Muscle of leg (tissue), 11 donors: ENCODE measurements around the gene ITGA3. TPM values are rescaled to one million over a fixed set of nuclear protein-coding genes. Genes with fewer than 3 reads are reported as not detected.
A peak's percentile ranks its signal among the peaks of the same experiment; 100 is the strongest.

Experiments used
- DNase-seq: peaks from one replicate; pipeline ENCODE4 v3.0.0; 2013
- H3K27ac ChIP-seq: one replicate; pipeline ENCODE4 v1.5.1; 2013; ENCODE audit warnings: mild to moderate bottlenecking, low read length, control low read depth
- H3K27me3 ChIP-seq: one replicate; pipeline ENCODE4 v1.6.1; 2013; ENCODE audit warnings: low read length; ENCODE audit not compliant: control insufficient read depth, insufficient read depth
- H3K36me3 ChIP-seq: one replicate; pipeline ENCODE4 v1.6.1; 2013; ENCODE audit warnings: low read length; ENCODE audit not compliant: control insufficient read depth, insufficient read depth
- H3K4me1 ChIP-seq: one replicate; pipeline ENCODE4 v1.6.1; 2013; ENCODE audit warnings: low read length; ENCODE audit not compliant: control insufficient read depth, insufficient read depth
- H3K4me3 ChIP-seq: one replicate; pipeline ENCODE4 v1.5.1; 2013; ENCODE audit warnings: low read length, control low read depth
- H3K9me3 ChIP-seq: replicated peaks from 2 replicates; pipeline ENCODE4 v1.6.1; 2013; ENCODE audit warnings: low read depth, low read length; ENCODE audit not compliant: control insufficient read depth
- WGBS: methylation state at CpG from one replicate; pipeline ENCODE4 v1.1.5; 2013; ENCODE audit warnings: missing lambda C conversion rate; ENCODE audit not compliant: insufficient coverage; 5-methylcytosine and 5-hydroxymethylcytosine counted together
- polyA plus RNA-seq, 8 donors: library from polyadenylated mRNA; unstranded; fragments of 120-200 nt; gene quantifications; one replicate each; pipeline versions ENCODE4 v1.2.1 to v1.2.3, GENCODE V29; 2013; ENCODE audit warnings: inconsistent platforms in 1 of 8, low replicate concordance in 1 of 8; ENCODE audit not compliant: insufficient read length in 8 of 8, insufficient read depth in 1 of 8
- total RNA-seq: library from RNA; stranded (reverse); fragments of 120-200 nt; gene quantifications from one replicate; pipeline ENCODE4 v1.2.4, GENCODE V29; 2013

Gene ITGA3
- total and polyA plus RNA-seq, 9 donors = 14.8 to 31.8 (median 24.8) TPM

DNA sequence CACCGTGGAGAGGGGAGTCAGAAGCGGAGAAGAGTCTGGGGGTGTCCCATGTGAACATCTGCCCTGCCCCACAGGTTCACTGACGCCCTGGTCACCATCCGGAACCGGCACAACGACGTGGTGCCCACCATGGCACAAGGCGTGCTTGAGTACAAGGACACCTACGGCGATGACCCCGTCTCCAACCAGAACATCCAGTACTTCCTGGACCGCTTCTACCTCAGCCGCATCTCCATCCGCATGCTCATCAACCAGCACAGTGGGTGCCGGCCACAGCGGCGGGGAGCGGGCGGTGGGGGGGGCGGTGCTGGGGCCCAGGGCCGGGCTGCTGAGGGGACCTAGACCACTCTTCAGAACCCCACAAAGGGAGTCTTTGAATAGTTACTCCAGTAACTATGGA, 49.9 kb downstream of the ITGA3 start:
- H3K4me3 ChIP-seq = no peak overlapping the region
- no peaks in the 10 kb centered on the region for H3K27me3 ChIP-seq
- H3K27ac ChIP-seq = no peak overlapping the region
- H3K36me3 ChIP-seq = peaks cover 67% of the 10 kb centered on the region
- DNase-seq = no peak
- 91% methylated on average over 14 of the region's 21 CpGs for WGBS
- peaks cover 35% of the 10 kb centered on the region for H3K4me1 ChIP-seq
- no peaks in the 10 kb centered on the region for H3K9me3 ChIP-seq

DNA sequence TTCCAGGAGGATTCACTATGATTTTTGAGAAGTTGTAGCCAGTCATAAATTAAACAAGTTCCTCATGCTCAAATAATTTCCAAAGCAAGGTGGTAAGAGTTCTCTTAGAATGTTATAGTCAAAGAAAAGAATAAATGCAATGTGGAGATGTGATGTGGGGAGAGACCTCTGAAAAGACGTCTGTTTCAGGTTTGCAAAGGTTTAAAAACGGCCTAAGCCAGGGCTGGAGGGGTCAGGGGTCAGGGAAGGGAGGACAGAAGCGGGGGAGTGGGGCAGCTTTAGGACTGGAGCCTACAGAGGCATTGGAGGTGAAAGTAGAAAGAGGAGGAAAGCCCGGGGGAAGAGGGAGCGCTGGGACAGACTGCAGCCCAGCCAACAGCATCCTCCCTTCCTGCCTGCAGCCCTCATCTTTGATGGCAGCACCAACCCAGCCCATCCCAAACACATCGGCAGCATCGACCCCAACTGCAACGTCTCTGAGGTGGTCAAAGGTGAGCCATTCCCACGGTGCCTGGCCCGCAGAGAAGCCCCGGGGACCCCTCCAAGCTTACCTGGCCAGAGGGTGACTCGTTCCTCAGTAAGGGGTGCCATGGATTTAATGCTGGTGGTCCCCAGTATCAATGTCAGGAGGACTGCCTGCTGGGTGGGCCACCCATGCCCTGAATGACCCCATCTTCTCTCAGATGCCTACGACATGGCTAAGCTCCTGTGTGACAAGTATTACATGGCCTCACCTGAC, 50.7 kb downstream of the ITGA3 start:
- H3K36me3 ChIP-seq = peaks cover 66% of the 10 kb centered on the region
- no peaks in the 10 kb centered on the region for H3K9me3 ChIP-seq
- no peak overlapping the region for H3K4me3 ChIP-seq
- H3K27me3 ChIP-seq = no peaks in the 10 kb centered on the region
- H3K27ac ChIP-seq = no peak overlapping the region
- no peak for DNase-seq
- H3K4me1 ChIP-seq = peaks cover 35% of the 10 kb centered on the region
- 52% methylated on average over 7 of the region's 13 CpGs for WGBS

DNA sequence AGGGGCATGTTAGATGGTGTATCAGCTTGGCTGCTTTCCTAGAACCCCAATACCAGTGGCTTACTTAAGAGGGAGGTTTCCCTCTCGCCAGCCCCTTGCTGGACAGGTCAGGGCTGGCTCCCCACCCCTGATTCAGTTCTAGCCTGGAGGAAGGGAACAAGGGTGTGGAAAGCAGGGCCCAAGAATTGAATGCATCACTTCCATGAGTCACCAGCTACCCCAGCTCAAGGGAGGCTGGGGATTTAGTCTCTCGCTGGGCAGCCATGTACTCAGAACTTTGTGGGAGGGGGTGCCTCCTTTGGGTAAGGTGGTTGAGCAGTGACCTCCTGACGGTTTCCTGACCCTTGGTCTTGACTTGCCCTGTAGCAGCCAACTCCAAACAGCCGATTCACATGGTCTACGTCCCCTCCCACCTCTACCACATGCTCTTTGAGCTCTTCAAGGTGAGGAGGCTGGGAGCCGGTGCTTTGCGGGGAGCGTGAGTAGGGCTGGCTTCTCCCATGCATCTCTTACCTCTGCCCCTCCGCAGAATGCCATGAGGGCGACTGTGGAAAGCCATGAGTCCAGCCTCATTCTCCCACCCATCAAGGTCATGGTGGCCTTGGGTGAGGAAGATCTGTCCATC, 52.0 kb downstream of the ITGA3 start:
- 76% methylated on average over 3 of the region's 10 CpGs for WGBS
- Histone ChIP-seq H3K4me1 (peaks cover 35% of the 10 kb centered on the region), H3K4me3 (no peak overlapping the region), H3K27ac (no peak overlapping the region), H3K27me3 (no peaks in the 10 kb centered on the region), H3K9me3 (no peaks in the 10 kb centered on the region), H3K36me3 (peaks cover 64% of the 10 kb centered on the region)
- no peak for DNase-seq

DNA sequence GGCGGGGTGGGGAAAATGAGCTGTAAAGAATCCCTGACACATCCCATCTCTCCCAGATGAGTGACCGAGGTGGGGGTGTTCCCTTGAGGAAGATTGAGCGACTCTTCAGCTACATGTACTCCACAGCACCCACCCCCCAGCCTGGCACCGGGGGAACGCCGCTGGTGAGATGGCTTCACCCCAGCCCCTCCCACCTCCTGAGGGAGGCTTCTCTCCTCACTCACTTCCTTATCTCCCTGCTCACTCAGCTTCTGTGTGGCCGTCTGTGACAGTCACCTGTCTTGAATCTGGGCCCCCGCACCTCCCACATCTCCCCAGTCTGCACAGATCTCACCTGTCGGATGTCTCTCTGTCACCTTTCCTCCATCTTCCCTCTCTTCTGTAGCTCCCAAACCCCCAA, 52.6 kb downstream of the ITGA3 start:
- no peak for DNase-seq
- Histone ChIP-seq H3K36me3 (peaks cover 59% of the 10 kb centered on the region), H3K27ac (no peak overlapping the region), H3K4me1 (peaks cover 31% of the 10 kb centered on the region), H3K4me3 (no peak overlapping the region), H3K27me3 (no peaks in the 10 kb centered on the region), H3K9me3 (no peaks in the 10 kb centered on the region)
- WGBS = 75% methylated on average over 6 of the region's 9 CpGs

DNA sequence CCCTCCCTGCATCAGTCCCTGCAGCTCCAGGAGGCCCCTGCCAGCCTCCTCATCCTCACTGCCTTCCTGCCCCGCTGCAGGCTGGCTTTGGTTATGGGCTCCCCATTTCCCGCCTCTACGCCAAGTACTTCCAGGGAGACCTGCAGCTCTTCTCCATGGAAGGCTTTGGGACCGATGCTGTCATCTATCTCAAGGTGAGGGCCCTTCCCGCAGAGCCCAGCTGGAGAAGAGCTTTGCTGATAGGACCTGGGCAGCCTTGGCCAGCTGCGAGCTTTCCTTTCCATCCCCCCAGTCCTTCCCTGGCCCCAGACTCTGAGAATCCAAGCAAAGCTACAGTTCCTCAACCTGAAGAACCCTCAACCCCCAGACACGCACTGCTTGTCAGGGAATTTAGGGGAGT, 53.3 kb downstream of the ITGA3 start:
- Histone ChIP-seq H3K27me3 (no peaks in the 10 kb centered on the region), H3K27ac (no peak overlapping the region), H3K4me3 (no peak overlapping the region), H3K36me3 (peaks cover 56% of the 10 kb centered on the region), H3K4me1 (peaks cover 28% of the 10 kb centered on the region), H3K9me3 (no peaks in the 10 kb centered on the region)
- WGBS = 73% methylated on average over 6 of the region's 7 CpGs
- no peak for DNase-seq

DNA sequence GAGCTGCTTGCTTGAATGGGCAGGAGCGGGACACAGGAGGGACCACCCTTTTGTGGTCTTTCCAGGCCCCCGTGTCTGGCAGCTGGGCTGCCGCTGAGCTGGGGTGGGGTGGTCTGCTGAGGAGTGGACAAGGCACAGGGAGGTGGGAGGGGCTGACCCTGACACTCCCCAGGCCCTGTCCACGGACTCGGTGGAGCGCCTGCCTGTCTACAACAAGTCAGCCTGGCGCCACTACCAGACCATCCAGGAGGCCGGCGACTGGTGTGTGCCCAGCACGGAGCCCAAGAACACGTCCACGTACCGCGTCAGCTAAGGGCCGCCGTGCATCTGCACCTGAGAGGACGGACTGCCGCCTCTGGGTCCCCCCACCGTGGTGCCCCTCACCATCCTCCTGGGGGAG, 53.9 kb downstream of the ITGA3 start:
- H3K27me3 ChIP-seq = no peaks in the 10 kb centered on the region
- H3K4me3 ChIP-seq = no peak overlapping the region
- H3K9me3 ChIP-seq = no peaks in the 10 kb centered on the region
- H3K27ac ChIP-seq = no peak overlapping the region
- 85% methylated on average over 12 of the region's 19 CpGs for WGBS
- peaks cover 30% of the 10 kb centered on the region for H3K4me1 ChIP-seq
- peaks cover 51% of the 10 kb centered on the region for H3K36me3 ChIP-seq
- no peak for DNase-seq

DNA sequence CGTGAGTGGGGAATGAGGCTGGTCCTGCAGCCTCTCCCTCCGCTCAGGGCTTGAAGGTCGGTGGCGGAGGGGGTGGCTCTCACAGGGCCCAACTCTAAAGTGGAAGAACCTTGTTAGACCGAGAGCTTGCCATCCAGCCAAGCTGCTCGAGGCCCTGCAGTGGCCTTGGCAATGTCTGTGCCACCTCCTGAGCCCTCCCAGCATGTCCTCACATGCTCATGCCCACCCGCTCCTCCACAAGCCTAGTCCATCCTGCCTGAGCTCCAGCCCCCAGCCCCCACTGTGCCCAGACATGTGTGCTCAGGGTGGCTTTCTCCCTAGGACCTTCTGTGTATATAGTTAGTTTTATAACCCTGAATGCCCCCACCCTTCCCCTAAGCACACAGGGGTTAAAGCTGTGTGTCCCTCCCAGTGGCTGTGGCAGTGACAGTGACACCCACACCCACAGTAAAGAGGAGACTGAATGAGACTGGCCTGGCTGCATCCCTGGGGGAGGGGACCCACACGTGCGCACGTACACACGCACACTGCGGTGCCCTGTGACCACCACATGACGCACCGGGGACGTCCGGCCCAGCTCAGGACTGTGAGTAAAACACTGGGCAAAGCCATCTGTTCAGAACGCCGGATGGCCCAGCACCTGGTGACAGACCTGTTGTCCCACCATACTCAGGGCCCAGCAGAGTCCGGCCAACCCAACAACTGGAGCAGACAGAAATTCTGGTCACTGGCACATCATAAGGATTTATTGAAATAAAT, 54.9 kb downstream of the ITGA3 start:
- no peak overlapping the region for H3K4me3 ChIP-seq
- 76% methylated on average over 16 of the region's 19 CpGs for WGBS
- H3K36me3 ChIP-seq = peaks cover 42% of the 10 kb centered on the region
- H3K27ac ChIP-seq = peak overlapping the region; percentile 96
- peaks cover 30% of the 10 kb centered on the region for H3K4me1 ChIP-seq
- no peak for DNase-seq
- peaks cover 5% of the 10 kb centered on the region for H3K27me3 ChIP-seq
- no peaks in the 10 kb centered on the region for H3K9me3 ChIP-seq

DNA sequence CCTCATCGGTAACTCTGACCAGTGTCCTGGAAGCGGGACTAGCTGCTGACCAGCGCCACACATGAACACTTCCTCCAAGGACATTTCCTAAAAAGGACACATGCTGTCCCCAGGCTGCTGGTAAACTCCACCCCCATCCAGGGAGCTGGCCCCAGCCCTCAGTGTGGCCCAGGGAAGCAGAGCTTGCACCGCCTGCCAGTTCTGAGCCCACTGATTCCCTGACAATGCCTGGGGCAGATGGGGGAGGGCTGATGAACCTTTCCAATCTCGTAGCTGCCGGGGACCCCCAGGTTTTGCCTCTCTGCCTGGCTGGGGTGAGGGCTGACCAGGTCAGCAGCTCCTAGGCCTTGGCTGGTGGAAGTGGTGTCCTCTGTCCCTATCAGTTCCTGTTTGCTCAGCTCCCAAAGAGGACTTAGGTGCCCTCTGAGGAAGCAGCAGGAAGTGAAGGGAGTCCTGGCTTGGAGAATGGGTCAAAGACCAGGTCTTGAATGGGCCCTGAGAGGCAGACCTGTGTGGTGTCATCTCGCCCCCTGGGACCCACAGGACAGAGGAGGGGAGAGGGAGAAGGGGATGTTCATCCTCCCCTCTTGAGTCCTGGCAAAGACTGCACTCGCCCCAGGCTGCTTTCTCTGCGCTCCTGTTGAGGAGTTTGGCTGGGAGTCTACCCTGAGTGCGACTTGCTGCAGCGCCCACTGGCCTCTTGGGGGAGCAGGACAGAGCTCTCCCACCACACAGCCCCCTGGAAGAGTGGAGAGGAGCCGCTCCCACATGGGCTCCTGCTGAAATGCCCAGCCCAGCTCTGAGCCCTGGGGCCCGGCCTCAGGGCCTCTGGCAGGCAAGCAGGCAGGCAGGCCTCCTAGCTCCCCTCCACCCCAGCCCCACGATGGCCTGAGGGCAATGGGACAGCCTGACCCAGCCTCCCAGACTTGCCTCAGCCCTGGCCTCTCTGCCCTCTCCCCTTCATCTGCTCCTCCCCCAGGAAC, 56.1 kb downstream of the ITGA3 start:
- Histone ChIP-seq H3K27ac (peak overlapping the region; percentile 96), H3K9me3 (no peaks in the 10 kb centered on the region), H3K27me3 (peaks cover 13% of the 10 kb centered on the region), H3K36me3 (peaks cover 34% of the 10 kb centered on the region), H3K4me3 (no peak overlapping the region), H3K4me1 (peaks cover 32% of the 10 kb centered on the region)
- DNase-seq = peak; percentile 77
- WGBS = 51% methylated on average over 6 of the region's 14 CpGs

DNA sequence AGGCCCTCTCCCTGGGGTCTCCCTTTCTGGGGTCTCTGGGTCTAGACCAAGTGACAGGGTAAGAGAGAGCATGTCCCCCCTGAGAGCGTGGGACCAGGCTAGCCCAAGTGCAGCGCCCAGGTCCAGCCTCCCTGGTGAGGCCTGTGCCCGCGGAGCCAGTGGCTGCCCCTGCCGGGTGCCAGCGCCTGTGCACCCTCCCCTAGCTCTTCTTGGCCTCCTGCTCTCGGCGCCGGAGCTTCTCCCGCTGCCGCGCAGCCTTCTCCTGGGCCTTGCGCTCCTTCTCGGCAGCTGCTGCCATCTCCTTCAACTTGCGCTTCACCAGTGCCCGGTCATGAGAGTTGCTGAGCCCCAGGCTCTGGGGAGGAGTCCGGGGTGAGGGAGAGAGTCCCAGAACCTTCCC, 56.8 kb downstream of the ITGA3 start:
- H3K9me3 ChIP-seq = no peaks in the 10 kb centered on the region
- H3K27me3 ChIP-seq = peaks cover 18% of the 10 kb centered on the region
- peak overlapping the region; percentile 96 for H3K27ac ChIP-seq
- peaks cover 28% of the 10 kb centered on the region for H3K36me3 ChIP-seq
- peaks cover 37% of the 10 kb centered on the region for H3K4me1 ChIP-seq
- H3K4me3 ChIP-seq = no peak overlapping the region
- 80% methylated on average over 11 of the region's 17 CpGs for WGBS
- no peak for DNase-seq
